Fibroblast of peridontal ligament (primary cell): ENCODE measurements around the gene ELK3.

Experiments
- DNase-seq: peaks from one replicate; pipeline ENCODE4 v3.0.0-alpha.2; 2010; ENCODE audit errors: extremely low read depth

ELK3 gene

GRCh38 chr12:96212456-96213375 is 18.5 kb downstream of the ELK3 start:
- no peak for DNase-seq

GRCh38 chr12:96213869-96214268 is 19.7 kb downstream of the ELK3 start:
- no peak for DNase-seq

- no peak for DNase-seq
These were observed 21.7 kb downstream of the ELK3 start for GRCh38 chr12:96215919-96216273.

GRCh38 chr12:96218989-96219678 is 25.0 kb downstream of the ELK3 start:
- DNase-seq: no peak

- peak; percentile 93 for DNase-seq
These were observed 25.6 kb downstream of the ELK3 start for GRCh38 chr12:96219700-96220206.

- peak; percentile 60 for DNase-seq
These were observed 26.7 kb downstream of the ELK3 start for GRCh38 chr12:96220902-96221301.

- DNase-seq: no peak
These were observed 27.2 kb downstream of the ELK3 start for GRCh38 chr12:96221391-96221790.

- DNase-seq: no peak
These were observed 29.4 kb downstream of the ELK3 start for GRCh38 chr12:96223411-96224218.

- no peak for DNase-seq
These were observed 30.0 kb downstream of the ELK3 start for GRCh38 chr12:96224219-96224615.

GRCh38 chr12:96225044-96225855 is 31.1 kb downstream of the ELK3 start:
- no peak for DNase-seq

GRCh38 chr12:96225994-96226399 is 31.8 kb downstream of the ELK3 start:
- no peak for DNase-seq

- DNase-seq: no peak
These were observed 32.2 kb downstream of the ELK3 start for GRCh38 chr12:96226401-96226800.

GRCh38 chr12:96226801-96227348 is 32.7 kb downstream of the ELK3 start:
- DNase-seq: no peak

- DNase-seq: no peak
These were observed 33.4 kb downstream of the ELK3 start for GRCh38 chr12:96227365-96228106.

GRCh38 chr12:96228566-96229248 is 34.5 kb downstream of the ELK3 start:
- DNase-seq: no peak

- no peak for DNase-seq
These were observed 36.5 kb downstream of the ELK3 start for GRCh38 chr12:96230646-96231045.

- DNase-seq: no peak
These were observed 39.0 kb downstream of the ELK3 start for GRCh38 chr12:96233168-96233567.

- DNase-seq: peak; percentile 99
These were observed 39.8 kb downstream of the ELK3 start for GRCh38 chr12:96233939-96234461.
